ENCODE measurements around the gene LILRB5.

DNA sequence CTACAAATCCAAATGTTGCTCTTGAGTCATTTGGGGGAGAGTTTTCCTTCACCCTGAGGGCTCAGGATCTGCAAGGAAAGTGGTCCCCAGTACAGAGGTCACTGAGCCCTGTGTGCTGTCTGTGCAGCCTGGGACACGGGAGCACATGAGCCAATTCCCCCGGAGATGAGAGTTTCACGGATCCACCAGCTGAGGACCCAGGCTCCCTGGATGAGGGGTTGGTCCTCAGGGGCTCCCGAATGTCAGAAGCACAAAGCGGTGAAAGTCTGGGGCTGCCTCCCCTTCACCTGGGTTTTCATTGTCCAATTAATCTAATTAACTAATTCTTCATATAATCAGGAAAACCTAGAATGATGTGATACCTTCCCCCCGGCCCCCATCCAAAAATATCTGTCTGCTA lies 37.5 kb upstream of the LILRB5 start:
- TF ChIP-seq POLR2A (IDR thresholded peaks at IDR 0.05; ENCODE audit: low read depth, low read length) (no peak), POLR2AphosphoS5 (IDR thresholded peaks at IDR 0.05; ENCODE audit: low read depth, low read length) (no peak), TAF1 (IDR thresholded peaks at IDR 0.05; ENCODE audit: borderline replicate concordance, low read depth, low read length) (no peak)

All from GM12892 (cell line).